Skeletal muscle satellite cell (primary cell): Measurements from ENCODE around the gene C6orf163.

ENCODE experiments used
- H3K27me3 ChIP-seq: 2 replicates; pipeline ENCODE4 v1.7.0; 2013; ENCODE audit warnings: low read length; ENCODE audit not compliant: control insufficient read depth, insufficient read depth
- H3K36me3 ChIP-seq: 2 replicates; pipeline ENCODE4 v1.7.0; 2013; ENCODE audit warnings: mild to moderate bottlenecking, control low read depth, low read length; ENCODE audit not compliant: insufficient read depth
- H3K4me1 ChIP-seq: 2 replicates; pipeline ENCODE4 v1.7.0; 2013; ENCODE audit warnings: low read length; ENCODE audit not compliant: control insufficient read depth, insufficient read depth
- H3K4me2 ChIP-seq: 2 replicates; pipeline ENCODE4 v1.7.0; 2013; ENCODE audit warnings: mild to moderate bottlenecking, low read length
- H3K4me3 ChIP-seq: 2 replicates; pipeline ENCODE4 v1.7.0; 2013; ENCODE audit warnings: low read length
- H3K9ac ChIP-seq: 2 replicates; pipeline ENCODE4 v1.7.0; 2013; ENCODE audit warnings: mild to moderate bottlenecking, low read depth, low read length, moderate library complexity
- H3K9me3 ChIP-seq: replicated peaks from 2 replicates; pipeline ENCODE4 v1.7.0; 2013; ENCODE audit warnings: mild to moderate bottlenecking, control low read depth, low read length

C6orf163 gene

DNA sequence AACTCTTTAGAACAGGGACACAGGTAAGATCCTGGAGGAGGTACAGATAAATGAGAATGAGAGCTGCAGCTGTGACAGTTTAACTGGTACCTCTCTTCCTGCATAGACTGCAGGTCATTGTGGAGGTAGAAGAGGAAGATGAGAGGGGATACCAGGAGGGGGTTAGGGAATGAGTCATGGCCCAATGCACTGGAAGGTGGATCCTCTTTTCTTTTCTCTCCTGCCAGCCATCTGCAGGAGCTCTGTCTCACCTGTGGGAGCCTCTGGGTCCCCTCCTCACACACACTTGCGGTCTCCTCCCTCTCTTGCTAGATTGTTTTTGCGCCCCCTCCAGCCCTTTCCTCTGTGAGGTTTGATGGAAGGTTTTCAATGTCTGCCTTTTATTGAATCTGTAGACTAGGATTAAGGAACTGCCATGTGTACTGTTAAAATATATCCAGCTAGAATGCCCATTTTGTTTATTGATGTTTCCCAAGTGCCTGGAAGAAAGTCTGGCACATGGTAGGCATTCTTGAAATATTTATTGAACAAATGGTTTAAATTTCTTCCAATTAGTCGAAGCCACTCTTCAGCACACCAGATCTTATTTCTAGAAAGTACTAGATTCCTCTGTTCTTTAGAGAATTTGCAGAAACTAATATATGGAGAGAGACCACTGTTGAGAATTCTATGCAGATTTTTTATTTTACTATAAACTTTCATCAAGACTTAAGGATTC is 13.0 kb downstream of the C6orf163 start:
- Histone ChIP-seq H3K4me3 (no peak overlapping the region), H3K36me3 (no peaks in the 10 kb centered on the region), H3K9ac (no peak overlapping the region), H3K4me1 (no peaks in the 10 kb centered on the region), H3K9me3 (no peaks in the 10 kb centered on the region), H3K27me3 (no peaks in the 10 kb centered on the region), H3K4me2 (no peak overlapping the region)

DNA sequence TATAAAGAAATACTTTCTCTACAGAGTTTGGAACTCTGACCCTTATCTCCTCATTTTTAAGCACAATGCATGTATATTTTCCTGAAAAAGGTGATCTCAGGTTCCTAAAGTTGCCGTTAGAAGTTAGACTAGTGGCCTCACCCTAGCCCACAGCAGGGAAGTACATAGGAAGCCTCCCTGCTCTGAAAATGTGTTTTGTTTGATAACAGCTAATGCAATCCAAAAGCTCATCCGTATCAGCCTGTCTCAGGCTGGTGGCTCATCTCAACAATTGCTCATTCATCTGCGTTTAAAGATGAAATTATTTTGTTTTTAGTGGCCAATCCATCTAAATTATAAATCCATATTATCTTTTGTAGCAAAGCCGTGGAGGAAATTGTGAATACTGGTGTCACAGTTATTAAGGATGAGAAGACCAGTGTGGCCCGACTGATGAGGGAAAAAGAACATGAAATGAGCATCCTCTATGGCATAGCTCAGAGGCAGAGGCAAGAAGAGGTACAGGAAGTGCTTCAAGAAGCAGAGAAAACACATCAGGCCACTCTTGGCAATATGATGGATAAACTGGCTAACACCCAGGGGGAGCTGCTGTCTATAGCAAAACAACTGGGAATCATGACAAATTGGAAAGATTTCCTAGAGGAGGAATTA is 20.1 kb downstream of the C6orf163 start:
- Histone ChIP-seq H3K4me3 (no peak overlapping the region), H3K27me3 (no peaks in the 10 kb centered on the region), H3K36me3 (no peaks in the 10 kb centered on the region), H3K9me3 (no peaks in the 10 kb centered on the region), H3K4me1 (no peaks in the 10 kb centered on the region), H3K4me2 (no peak overlapping the region), H3K9ac (no peak overlapping the region)

DNA sequence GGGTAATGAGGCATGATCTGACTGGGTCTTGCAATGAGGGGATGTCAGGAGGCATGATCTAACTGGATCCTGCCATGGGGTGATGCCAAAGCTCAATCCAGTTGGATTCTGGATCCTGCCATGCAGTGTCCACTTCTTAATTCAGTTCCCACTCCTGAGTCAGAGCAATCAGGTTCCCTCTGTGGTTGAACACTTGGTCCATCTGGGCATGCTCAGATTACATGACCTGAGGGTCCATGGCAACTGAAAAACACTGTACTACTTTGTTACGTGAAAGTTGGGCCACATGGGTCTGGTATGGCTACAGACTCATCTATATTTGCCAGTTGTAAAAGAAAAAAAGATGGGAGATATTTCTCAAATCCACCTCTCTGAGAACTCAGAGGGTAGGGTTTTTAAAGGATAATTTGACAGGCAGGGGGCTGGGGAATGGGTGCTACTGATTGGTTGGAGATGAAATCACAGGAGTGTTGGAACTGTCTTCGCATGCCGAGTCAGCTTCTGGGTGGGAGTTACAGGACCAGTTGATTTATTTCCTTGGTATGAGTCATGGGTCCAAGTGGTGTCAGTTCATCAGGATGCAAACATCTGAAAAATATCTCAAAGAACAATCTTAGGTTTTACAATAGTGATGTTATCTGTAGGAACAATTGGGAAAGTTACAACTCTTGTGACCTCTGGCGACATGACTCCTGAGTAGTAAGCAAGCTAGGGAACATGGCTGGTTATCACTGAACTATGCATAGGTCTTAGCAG is 21.6 kb downstream of the C6orf163 start:
- H3K9ac ChIP-seq, result no peak overlapping the region
- H3K4me2 ChIP-seq, result no peak overlapping the region
- no peaks in the 10 kb centered on the region for H3K36me3 ChIP-seq
- no peaks in the 10 kb centered on the region for H3K27me3 ChIP-seq
- H3K9me3 ChIP-seq, result no peaks in the 10 kb centered on the region
- no peaks in the 10 kb centered on the region for H3K4me1 ChIP-seq
- no peak overlapping the region for H3K4me3 ChIP-seq

DNA sequence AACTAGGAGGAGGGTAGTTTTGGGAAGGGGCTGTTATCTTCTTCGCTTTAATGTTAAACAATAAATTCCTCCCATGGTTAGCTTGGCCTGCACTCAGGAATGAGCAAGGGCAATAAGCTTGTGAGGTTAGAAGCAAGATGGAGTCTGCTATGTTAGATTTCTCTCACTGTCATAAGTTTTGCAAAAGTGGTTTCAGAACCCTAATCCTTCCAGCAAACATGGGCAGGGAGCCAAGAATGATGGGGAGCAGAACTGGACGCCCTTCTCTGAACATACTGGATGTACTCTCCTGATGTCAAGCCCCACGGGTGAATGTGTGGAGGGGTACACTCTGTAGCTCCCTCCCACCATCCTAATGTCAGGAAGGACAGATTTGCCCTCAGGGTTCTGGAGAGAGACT is 22.3 kb downstream of the C6orf163 start:
- Histone ChIP-seq H3K36me3 (no peaks in the 10 kb centered on the region), H3K9me3 (no peaks in the 10 kb centered on the region), H3K4me2 (no peak overlapping the region), H3K4me1 (no peaks in the 10 kb centered on the region), H3K4me3 (no peak overlapping the region), H3K27me3 (no peaks in the 10 kb centered on the region), H3K9ac (no peak overlapping the region)

DNA sequence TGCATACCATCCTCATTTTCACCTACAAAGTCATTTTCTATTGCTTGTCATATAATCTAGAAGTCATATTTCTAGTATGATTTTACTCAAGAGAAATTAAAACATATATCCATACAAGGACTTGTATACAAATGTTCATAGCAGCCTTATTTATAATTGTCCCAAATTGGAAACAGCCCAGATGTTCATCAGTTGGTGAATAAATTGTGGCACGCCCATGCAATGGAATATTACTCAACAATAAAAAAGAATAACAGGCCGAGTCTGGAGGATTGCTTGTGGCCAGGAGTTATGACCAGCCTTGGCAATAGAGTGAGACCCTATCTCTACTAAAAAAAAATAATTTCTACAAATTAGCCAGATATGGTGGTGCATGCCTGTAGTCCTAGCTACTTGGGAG is 28.8 kb downstream of the C6orf163 start:
- Histone ChIP-seq H3K27me3 (no peaks in the 10 kb centered on the region), H3K9me3 (no peaks in the 10 kb centered on the region), H3K4me1 (no peaks in the 10 kb centered on the region), H3K4me2 (no peak overlapping the region), H3K36me3 (no peaks in the 10 kb centered on the region), H3K9ac (no peak overlapping the region), H3K4me3 (no peak overlapping the region)

DNA sequence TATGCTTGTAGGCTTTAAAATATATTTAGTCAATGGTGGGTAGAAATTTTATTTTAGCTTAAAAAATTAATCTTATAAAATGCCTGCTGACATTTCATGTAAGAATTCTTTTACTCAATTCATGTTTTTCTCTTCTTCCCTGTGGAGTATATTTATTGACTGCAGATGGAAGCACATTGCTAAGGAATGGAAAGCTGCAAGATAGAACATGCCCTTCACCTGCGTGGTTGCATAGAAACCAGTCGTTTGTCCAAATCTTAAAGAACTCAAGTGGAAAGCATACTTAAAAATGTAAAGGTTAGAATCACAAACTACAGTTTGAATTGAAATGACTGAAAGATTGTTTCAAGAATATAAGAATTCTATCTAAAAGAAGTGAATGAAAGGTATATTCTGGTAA is 30.7 kb downstream of the C6orf163 start:
- Histone ChIP-seq H3K4me3 (no peak overlapping the region), H3K27me3 (no peaks in the 10 kb centered on the region), H3K36me3 (no peaks in the 10 kb centered on the region), H3K4me2 (no peak overlapping the region), H3K9me3 (no peaks in the 10 kb centered on the region), H3K9ac (no peak overlapping the region), H3K4me1 (no peaks in the 10 kb centered on the region)

DNA sequence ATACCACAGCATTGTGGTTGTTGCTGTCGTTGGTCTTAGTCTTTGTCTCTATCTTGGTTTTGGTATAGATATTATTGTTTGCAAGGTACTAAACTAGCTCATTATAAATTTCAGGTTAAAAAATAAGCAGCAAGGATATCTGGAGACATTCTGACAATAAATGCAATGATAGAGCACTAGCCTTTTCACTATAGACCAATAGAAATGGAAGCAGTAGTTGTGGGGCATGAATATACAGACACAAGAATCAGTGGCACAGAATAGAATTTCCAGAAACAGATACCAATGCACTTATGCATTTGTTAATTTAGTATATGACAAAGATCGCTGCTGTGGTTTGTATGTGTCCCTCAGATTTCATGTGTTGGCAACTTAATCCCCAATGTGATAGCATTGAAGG is 32.0 kb downstream of the C6orf163 start:
- H3K36me3 ChIP-seq, result no peaks in the 10 kb centered on the region
- H3K9me3 ChIP-seq, result no peaks in the 10 kb centered on the region
- no peak overlapping the region for H3K4me2 ChIP-seq
- no peaks in the 10 kb centered on the region for H3K27me3 ChIP-seq
- no peak overlapping the region for H3K9ac ChIP-seq
- no peak overlapping the region for H3K4me3 ChIP-seq
- no peaks in the 10 kb centered on the region for H3K4me1 ChIP-seq

DNA sequence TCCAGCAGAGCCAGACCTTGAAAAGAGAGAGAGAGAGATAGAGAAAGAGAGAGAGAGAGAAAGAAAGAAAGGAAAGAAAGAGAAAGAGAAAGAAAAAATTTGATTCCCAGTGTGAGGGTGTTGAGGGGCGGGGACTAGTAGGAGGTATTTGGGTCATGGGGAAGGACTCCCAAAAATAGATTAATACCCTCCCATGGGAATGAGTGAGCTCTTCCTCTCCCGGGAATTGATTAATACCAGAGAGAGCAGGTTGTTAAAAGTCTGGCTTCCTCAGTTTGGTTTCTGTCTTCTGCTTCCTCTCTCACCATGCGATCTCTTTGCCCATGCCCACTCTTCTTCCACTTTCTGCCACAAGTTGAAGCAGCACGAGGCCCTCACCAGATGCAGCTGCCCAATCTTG is 34.3 kb downstream of the C6orf163 start:
- Histone ChIP-seq H3K4me2 (no peak overlapping the region), H3K4me3 (no peak overlapping the region), H3K27me3 (no peaks in the 10 kb centered on the region), H3K4me1 (no peaks in the 10 kb centered on the region), H3K9ac (no peak overlapping the region), H3K36me3 (no peaks in the 10 kb centered on the region), H3K9me3 (no peaks in the 10 kb centered on the region)

DNA sequence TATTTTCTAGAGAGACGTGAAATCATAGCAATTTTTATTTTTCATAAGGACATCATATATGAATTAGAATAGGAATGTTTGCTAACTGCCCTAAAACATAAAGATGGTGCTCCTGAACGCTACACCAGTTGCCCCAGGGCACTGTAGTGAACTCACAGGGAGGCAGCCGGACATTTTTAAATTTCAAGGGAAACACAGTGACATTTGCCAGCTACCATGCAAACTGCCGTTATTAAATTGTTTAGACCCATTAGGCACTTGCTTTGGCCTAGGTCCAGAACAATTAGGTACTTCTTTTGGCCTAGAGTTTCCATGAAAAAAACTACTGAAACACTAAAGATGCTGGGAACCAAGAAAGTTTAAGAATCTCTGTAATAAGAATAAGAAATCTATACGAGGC is 38.2 kb downstream of the C6orf163 start:
- no peak overlapping the region for H3K4me3 ChIP-seq
- H3K36me3 ChIP-seq, result no peaks in the 10 kb centered on the region
- no peak overlapping the region for H3K4me2 ChIP-seq
- no peaks in the 10 kb centered on the region for H3K9me3 ChIP-seq
- H3K9ac ChIP-seq, result no peak overlapping the region
- H3K27me3 ChIP-seq, result no peaks in the 10 kb centered on the region
- no peaks in the 10 kb centered on the region for H3K4me1 ChIP-seq

DNA sequence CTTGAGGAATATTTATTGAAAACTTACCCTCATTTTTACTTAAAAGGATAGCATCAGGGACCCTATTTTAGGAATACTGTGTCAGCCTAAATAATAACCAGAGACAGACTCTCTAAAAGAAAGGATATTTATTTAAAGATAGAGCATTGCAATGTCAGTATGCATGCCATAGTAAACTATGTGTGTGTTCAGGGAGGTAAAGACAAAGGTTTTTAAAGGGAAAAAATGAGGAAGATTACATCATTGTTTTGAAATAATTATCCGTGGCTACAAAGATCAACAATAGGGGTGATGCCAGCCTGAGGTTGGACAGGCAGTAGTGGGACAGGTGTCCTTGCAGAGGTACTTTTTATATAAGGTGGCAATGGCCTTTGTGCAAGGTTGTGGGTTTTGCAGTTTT is 39.4 kb downstream of the C6orf163 start:
- H3K4me2 ChIP-seq, result no peak overlapping the region
- H3K9me3 ChIP-seq, result no peaks in the 10 kb centered on the region
- H3K36me3 ChIP-seq, result no peaks in the 10 kb centered on the region
- H3K4me3 ChIP-seq, result no peak overlapping the region
- H3K9ac ChIP-seq, result no peak overlapping the region
- H3K27me3 ChIP-seq, result no peaks in the 10 kb centered on the region
- no peaks in the 10 kb centered on the region for H3K4me1 ChIP-seq

DNA sequence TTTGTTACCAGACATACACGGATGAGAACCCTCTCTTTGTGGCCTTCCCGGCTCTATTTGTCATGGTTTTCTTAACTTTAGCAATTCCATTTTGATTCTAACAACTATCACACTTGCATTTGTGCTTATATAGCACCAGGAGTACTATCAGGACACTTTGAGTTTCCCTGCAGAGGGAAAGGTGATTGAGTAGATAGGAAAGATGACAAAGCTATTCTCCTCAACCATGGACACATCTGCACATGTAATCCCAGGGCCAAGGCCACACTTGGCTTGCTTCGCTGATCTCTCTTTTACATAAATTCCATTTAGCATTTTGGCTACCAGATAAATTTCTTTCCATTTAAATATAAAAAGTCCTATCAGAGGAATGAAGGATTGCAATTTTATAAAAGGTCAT is 39.8 kb downstream of the C6orf163 start:
- H3K9ac ChIP-seq, result no peak overlapping the region
- no peaks in the 10 kb centered on the region for H3K27me3 ChIP-seq
- H3K4me3 ChIP-seq, result no peak overlapping the region
- no peak overlapping the region for H3K4me2 ChIP-seq
- no peaks in the 10 kb centered on the region for H3K36me3 ChIP-seq
- no peaks in the 10 kb centered on the region for H3K4me1 ChIP-seq
- H3K9me3 ChIP-seq, result no peaks in the 10 kb centered on the region
